Measurements from ENCODE around the gene PRR15L.

DNA sequence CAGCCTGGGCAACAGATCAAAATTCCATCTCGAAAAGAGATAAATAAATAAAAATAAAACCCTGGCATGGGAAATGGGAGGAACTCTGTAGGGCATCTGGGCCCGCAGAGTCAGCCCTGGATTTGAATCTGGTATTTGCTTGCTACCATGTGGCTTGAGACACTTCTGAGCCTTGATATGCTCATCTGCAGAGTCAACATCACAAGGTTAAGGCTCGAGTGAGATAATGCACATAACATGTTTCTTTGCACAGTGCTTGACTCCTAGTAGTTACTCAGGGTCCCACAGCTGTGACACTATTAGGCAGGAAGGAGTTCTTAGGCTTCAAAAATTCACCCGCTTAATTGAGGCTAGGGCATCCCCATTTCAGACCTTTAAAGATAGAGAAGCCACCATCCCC lies 34.5 kb upstream of the PRR15L start:
- TF ChIP-seq, protein P1, sequence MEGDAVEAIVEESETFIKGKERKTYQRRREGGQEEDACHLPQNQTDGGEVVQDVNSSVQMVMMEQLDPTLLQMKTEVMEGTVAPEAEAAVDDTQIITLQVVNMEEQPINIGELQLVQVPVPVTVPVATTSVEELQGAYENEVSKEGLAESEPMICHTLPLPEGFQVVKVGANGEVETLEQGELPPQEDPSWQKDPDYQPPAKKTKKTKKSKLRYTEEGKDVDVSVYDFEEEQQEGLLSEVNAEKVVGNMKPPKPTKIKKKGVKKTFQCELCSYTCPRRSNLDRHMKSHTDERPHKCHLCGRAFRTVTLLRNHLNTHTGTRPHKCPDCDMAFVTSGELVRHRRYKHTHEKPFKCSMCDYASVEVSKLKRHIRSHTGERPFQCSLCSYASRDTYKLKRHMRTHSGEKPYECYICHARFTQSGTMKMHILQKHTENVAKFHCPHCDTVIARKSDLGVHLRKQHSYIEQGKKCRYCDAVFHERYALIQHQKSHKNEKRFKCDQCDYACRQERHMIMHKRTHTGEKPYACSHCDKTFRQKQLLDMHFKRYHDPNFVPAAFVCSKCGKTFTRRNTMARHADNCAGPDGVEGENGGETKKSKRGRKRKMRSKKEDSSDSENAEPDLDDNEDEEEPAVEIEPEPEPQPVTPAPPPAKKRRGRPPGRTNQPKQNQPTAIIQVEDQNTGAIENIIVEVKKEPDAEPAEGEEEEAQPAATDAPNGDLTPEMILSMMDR (IDR thresholded peaks at IDR 0.05): no peak
- TF ChIP-seq POLR2A (IDR thresholded peaks at IDR 0.05): no peak

All from adrenal gland (tissue), 5 donors.